Natural killer cell (primary cell): Measurements from ENCODE around the gene MYBPC1. TPM values are rescaled to one million over a fixed set of nuclear protein-coding genes. Genes with fewer than 3 reads are reported as not detected.

Experiments
- ATAC-seq, 3 donors: fragments of 150-1000 bp in 2 of 3; fragments of 200-7000 bp in 1 of 3; cut with Tn5 transposase; 1 replicate in 1 of 3; 2 replicates in 2 of 3; pipeline ENCODE4 v1.10.0; 2021; ENCODE audit warnings: mild to moderate bottlenecking in 2 of 3, moderate library complexity in 2 of 3
- DNase-seq, 2 donors: peaks; one replicate each; pipeline versions ENCODE4 v3.0.0 to v3.0.0-alpha.2; 2013 to 2021; ENCODE audit warnings: mixed read lengths in 1 of 2
- H3K27ac ChIP-seq: one replicate; pipeline ENCODE4 v1.5.1; 2013; ENCODE audit warnings: mild to moderate bottlenecking, low read length
- H3K27me3 ChIP-seq: one replicate; pipeline ENCODE4 v1.6.1; 2013; ENCODE audit warnings: low read length; ENCODE audit not compliant: control insufficient read depth, insufficient read depth
- H3K36me3 ChIP-seq: one replicate; pipeline ENCODE4 v1.6.1; 2013; ENCODE audit warnings: low read length; ENCODE audit not compliant: control insufficient read depth, insufficient read depth
- H3K4me1 ChIP-seq: one replicate; pipeline ENCODE4 v1.6.1; 2013; ENCODE audit warnings: low read length; ENCODE audit not compliant: control insufficient read depth, insufficient read depth
- H3K4me3 ChIP-seq: one replicate; pipeline ENCODE4 v1.5.1; 2013; ENCODE audit warnings: low read length
- H3K9me3 ChIP-seq: one replicate; pipeline ENCODE4 v1.6.1; 2013; ENCODE audit warnings: low read length; ENCODE audit not compliant: control insufficient read depth, insufficient read depth
- H3K27ac Mint-ChIP-seq, 2 donors: one replicate each; pipeline ENCODE4 v1.8.0; 2022; ENCODE audit warnings: mild to moderate bottlenecking in 2 of 2, mixed read lengths in 2 of 2, moderate library complexity in 1 of 2
- H3K27me3 Mint-ChIP-seq, 2 donors: one replicate each; pipeline ENCODE4 v1.8.0; 2022; ENCODE audit warnings: low read depth in 2 of 2, mixed read lengths in 2 of 2
- H3K36me3 Mint-ChIP-seq: one replicate; pipeline ENCODE4 v1.8.0; 2022; ENCODE audit warnings: mixed read lengths
- H3K4me1 Mint-ChIP-seq, 2 donors: one replicate each; pipeline ENCODE4 v1.8.0; 2022; ENCODE audit warnings: mixed read lengths in 2 of 2
- H3K4me3 Mint-ChIP-seq: one replicate; pipeline ENCODE4 v1.8.0; 2022; ENCODE audit warnings: mild to moderate bottlenecking, moderate library complexity, mixed read lengths
- H3K9me3 Mint-ChIP-seq, 2 donors: one replicate each; pipeline ENCODE4 v1.8.0; 2022; ENCODE audit warnings: mixed read lengths in 2 of 2
- WGBS: methylation state at CpG from one replicate; pipeline ENCODE4 v1.1.7; 2013; ENCODE audit warnings: missing lambda C conversion rate; ENCODE audit not compliant: insufficient coverage; 5-methylcytosine and 5-hydroxymethylcytosine counted together
- intact Hi-C: fragments of 100-400 bp; cut with micrococcal nuclease; formaldehyde crosslinking; loops from one replicate; pipeline ENCODE4 v1.14.2; 2022
- total RNA-seq, 4 donors: library from RNA; stranded (reverse); fragments of 120-200 nt in 1 of 4; gene quantifications; one replicate each; pipeline versions ENCODE4 v1.2.3 to v1.2.4, GENCODE V29; 2013 to 2022
- TF ChIP-seq, protein P1 (sequence below): fragments of 200-600 bp; IDR thresholded peaks from one replicate; pipeline ENCODE4 v1.8.0; 2022; ENCODE audit warnings: antibody characterized with exemption

MYBPC1 gene
- total RNA-seq, 3 donors from 2014 or later (not counting 1 experiment from before 2014, with no cell fraction given) = not detected

DNA sequence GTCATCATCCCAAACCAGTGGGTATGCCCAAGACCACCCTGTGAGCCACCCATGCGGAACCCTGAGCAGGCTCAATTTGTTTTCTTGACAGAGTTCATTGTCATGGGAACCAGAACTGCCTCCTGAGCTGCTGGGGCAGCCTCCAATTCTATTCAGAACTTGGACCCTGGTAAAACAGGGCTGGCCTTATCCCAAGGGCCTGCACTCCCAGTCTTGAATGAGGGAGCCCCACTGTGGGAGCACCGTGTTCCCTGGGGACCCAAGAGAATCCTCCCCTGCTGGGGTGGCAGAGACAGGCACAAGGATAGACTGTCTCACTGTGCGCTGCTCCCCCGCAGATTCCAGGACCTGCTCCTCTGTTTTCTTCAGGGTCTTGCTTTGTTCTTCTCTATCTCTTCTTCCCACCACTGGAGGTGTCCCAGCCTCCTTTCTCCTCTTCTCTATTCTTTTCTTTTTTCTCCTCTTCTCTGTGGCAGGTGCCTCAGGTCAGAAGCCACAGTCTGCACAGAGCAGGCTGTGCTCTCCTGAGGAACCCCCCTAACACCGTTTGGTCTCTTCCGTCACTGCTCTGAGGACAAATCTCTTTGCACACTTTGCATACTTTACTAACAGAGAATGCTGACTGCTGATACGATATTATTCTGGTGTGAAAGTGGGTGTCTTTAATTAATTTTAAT, 71.4 kb downstream of the MYBPC1 start:
- no peaks in the 10 kb centered on the region for H3K36me3 Mint-ChIP-seq
- Histone ChIP-seq H3K9me3 (no peaks in the 10 kb centered on the region), H3K36me3 (no peaks in the 10 kb centered on the region), H3K27ac (no peak overlapping the region), H3K27me3 (no peaks in the 10 kb centered on the region), H3K4me3 (no peak overlapping the region), H3K4me1 (peaks cover 4% of the 10 kb centered on the region)
- DNase-seq = no peak
- no peaks in the 10 kb centered on the region for H3K9me3 Mint-ChIP-seq
- no peak for ATAC-seq
- H3K27ac Mint-ChIP-seq = no peak overlapping the region
- intact Hi-C loops = no loop called here
- H3K4me3 Mint-ChIP-seq = no peak overlapping the region
- H3K4me1 Mint-ChIP-seq = peaks cover 8 to 9% of the 10 kb centered on the region in 2 donors
- 93% methylated on average over 6 of the region's 7 CpGs for WGBS
- TF ChIP-seq, protein P1, sequence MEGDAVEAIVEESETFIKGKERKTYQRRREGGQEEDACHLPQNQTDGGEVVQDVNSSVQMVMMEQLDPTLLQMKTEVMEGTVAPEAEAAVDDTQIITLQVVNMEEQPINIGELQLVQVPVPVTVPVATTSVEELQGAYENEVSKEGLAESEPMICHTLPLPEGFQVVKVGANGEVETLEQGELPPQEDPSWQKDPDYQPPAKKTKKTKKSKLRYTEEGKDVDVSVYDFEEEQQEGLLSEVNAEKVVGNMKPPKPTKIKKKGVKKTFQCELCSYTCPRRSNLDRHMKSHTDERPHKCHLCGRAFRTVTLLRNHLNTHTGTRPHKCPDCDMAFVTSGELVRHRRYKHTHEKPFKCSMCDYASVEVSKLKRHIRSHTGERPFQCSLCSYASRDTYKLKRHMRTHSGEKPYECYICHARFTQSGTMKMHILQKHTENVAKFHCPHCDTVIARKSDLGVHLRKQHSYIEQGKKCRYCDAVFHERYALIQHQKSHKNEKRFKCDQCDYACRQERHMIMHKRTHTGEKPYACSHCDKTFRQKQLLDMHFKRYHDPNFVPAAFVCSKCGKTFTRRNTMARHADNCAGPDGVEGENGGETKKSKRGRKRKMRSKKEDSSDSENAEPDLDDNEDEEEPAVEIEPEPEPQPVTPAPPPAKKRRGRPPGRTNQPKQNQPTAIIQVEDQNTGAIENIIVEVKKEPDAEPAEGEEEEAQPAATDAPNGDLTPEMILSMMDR = no peak
- H3K27me3 Mint-ChIP-seq = peaks cover 12 to 21% of the 10 kb centered on the region in 2 donors

DNA sequence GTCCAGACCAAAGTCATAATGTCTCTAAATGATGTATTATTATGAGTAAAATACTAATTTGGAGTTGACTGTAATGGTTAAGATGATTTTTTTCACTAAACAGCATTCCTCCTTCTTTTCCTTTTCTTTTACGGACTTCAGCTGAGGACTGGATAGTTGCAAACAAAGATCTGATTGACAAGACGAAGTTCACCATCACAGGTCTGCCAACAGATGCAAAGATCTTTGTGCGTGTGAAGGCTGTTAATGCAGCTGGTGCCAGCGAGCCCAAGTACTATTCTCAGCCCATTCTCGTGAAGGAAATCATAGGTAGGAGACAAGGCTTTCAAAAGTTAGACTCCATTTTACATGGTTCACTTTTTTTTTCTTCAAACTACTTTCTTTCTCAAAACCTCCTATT, 72.8 kb downstream of the MYBPC1 start:
- Mint-ChIP-seq H3K9me3 (no peaks in the 10 kb centered on the region), H3K36me3 (no peaks in the 10 kb centered on the region), H3K27ac (no peak overlapping the region), H3K4me3 (no peak overlapping the region), H3K27me3 (peaks cover 12 to 21% of the 10 kb centered on the region in 2 donors), H3K4me1 (peaks cover 20 to 21% of the 10 kb centered on the region in 2 donors)
- ATAC-seq = no peak
- Histone ChIP-seq H3K36me3 (no peaks in the 10 kb centered on the region), H3K27ac (no peak overlapping the region), H3K4me3 (no peak overlapping the region), H3K27me3 (no peaks in the 10 kb centered on the region), H3K9me3 (no peaks in the 10 kb centered on the region), H3K4me1 (peaks cover 17% of the 10 kb centered on the region)
- intact Hi-C loops = no loop called here
- DNase-seq = no peak
- TF ChIP-seq, protein P1 = no peak
- 94% methylated on average over 5 of the region's 5 CpGs for WGBS

DNA sequence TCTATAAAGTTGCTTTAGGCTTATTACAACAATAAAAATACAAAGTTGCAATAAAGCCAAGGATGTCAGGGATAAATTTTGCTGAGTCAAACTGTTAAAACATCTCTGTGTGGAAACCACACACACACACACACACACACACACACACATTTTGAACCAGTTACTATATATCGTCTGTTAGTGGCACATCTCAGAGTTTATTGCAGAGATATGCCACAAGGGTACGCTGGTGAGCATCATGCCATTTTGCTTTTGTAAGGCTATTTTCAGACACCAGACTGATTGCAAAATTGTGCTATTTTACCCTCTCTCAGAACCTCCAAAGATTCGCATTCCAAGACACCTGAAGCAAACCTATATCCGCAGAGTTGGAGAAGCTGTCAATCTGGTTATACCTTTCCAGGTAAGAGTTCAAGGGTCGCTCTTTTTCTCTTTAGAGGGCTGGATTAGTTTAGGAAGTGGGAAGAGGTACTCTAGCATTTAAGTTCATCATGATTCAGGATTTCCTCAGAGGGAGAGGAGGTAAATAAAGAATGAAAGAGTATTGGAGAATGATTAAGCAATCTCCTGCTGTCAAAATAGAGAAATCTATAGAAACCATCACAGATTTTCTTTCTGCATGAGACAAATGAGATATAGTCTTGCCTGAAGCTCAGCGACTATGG, 75.4 kb downstream of the MYBPC1 start:
- H3K27me3 ChIP-seq = no peaks in the 10 kb centered on the region
- no peaks in the 10 kb centered on the region for H3K36me3 ChIP-seq
- peaks cover 17% of the 10 kb centered on the region for H3K4me1 ChIP-seq
- H3K4me1 Mint-ChIP-seq = peaks cover 20 to 21% of the 10 kb centered on the region in 2 donors
- H3K4me3 Mint-ChIP-seq = peak overlapping the region; percentile 22
- ATAC-seq (peak; percentile 81 to 88 (median 83)), DNase-seq (peak; percentile 20 to 77)
- H3K4me3 ChIP-seq = no peak overlapping the region
- H3K9me3 Mint-ChIP-seq = no peaks in the 10 kb centered on the region
- H3K36me3 Mint-ChIP-seq = no peaks in the 10 kb centered on the region
- H3K27ac Mint-ChIP-seq = no peak overlapping the region
- no peaks in the 10 kb centered on the region for H3K9me3 ChIP-seq
- WGBS = 55% methylated on average over 6 of the region's 6 CpGs
- TF ChIP-seq, protein P1 = peak; percentile 65
- no peak overlapping the region for H3K27ac ChIP-seq
- intact Hi-C loops = loop anchor here (10.0 kb wide), 1 partner anchor 75 kb away; no protein-coding TSS in a partner anchor
- peaks cover 10 to 24% of the 10 kb centered on the region in 2 donors for H3K27me3 Mint-ChIP-seq
